Ovary (tissue), 3 donors: ENCODE results near the gene PTPN13.

Source experiments
- POLR2A ChIP-seq: fragments of 450-650 bp; IDR thresholded peaks from one replicate; pipeline ENCODE4 v1.6.1; 2017; ENCODE audit warnings: antibody characterized with exemption, mild to moderate bottlenecking, moderate library complexity
- TF ChIP-seq, protein P1 (sequence below), 3 donors: fragments of 450-650 bp in 2 of 3; fragments of 200-600 bp in 1 of 3; IDR thresholded peaks; one replicate each; pipeline versions ENCODE4 v1.5.1 to v1.8.0; 2016 to 2022; ENCODE audit warnings: antibody characterized with exemption in 3 of 3, mild to moderate bottlenecking in 1 of 3
- donor health status: DM: no; HTN: no; CAD: no.

- TF ChIP-seq, protein P1, sequence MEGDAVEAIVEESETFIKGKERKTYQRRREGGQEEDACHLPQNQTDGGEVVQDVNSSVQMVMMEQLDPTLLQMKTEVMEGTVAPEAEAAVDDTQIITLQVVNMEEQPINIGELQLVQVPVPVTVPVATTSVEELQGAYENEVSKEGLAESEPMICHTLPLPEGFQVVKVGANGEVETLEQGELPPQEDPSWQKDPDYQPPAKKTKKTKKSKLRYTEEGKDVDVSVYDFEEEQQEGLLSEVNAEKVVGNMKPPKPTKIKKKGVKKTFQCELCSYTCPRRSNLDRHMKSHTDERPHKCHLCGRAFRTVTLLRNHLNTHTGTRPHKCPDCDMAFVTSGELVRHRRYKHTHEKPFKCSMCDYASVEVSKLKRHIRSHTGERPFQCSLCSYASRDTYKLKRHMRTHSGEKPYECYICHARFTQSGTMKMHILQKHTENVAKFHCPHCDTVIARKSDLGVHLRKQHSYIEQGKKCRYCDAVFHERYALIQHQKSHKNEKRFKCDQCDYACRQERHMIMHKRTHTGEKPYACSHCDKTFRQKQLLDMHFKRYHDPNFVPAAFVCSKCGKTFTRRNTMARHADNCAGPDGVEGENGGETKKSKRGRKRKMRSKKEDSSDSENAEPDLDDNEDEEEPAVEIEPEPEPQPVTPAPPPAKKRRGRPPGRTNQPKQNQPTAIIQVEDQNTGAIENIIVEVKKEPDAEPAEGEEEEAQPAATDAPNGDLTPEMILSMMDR (IDR thresholded peaks at IDR 0.05), result no peak
- TF ChIP-seq POLR2A, result no peak
Measured at GRCh38 chr4:86704601-86705000, 110.5 kb downstream of the PTPN13 start.
